Right ventricle myocardium superior (tissue), 1 donor: ENCODE measurements around the gene PLEKHA8. TPM values are rescaled to one million over a fixed set of nuclear protein-coding genes. Genes with fewer than 3 reads are reported as not detected.
"Not testable (repeated sequence)": the region's sequence is repeated elsewhere in the genome, so short reads cannot be mapped to it uniquely, and the experiment has no call there.

Experiments
- ATAC-seq: fragments of 200-7000 bp; cut with Tn5 transposase; one replicate; pipeline ENCODE4 v1.9.1; 2020; ENCODE audit warnings: mild to moderate bottlenecking; ENCODE audit not compliant: poor library complexity
- DNase-seq: peaks from one replicate; pipeline ENCODE4 v3.0.0-alpha.2; 2020
- intact Hi-C: fragments of 100-400 bp; cut with DNase I; formaldehyde crosslinking; loops from one replicate; pipeline ENCODE4 v1.11.2; 2022
- total RNA-seq: library from RNA; stranded (reverse); fragmentation: NEBNext Ultra II Directional; extraction: Animal tissue kit (Norgen Biotek cat#: 25700); gene quantifications from one replicate; pipeline ENCODE4 v1.2.1, GENCODE V29; 2021
- donor health status: DM: no; HTN: yes; CAD: no; lungs with severe emphysema.

PLEKHA8 gene
- total RNA-seq, 1 donor from 2014 or later: 3.9 TPM

DNA sequence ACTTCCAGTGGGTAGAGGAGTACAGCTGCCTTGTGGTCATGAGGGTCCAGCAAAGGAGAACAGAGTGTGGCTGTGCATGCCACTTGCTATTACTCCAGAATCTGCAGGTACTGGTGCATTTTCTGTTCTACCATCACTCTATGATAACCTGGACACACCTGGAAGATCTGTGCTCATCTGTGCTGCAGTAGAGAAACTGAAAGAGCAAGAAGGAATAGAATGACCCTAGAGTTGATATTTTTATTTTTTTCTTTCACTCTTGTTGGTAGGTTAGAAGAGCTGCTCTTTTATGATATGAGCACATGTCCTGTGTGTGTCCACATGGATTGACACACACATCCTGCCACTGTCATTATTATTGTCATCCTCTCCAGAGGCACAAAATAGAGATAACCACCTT, 58.3 kb downstream of the PLEKHA8 start:
- intact Hi-C loops: no loop called here
- DNase-seq (no peak), ATAC-seq (no peak)

DNA sequence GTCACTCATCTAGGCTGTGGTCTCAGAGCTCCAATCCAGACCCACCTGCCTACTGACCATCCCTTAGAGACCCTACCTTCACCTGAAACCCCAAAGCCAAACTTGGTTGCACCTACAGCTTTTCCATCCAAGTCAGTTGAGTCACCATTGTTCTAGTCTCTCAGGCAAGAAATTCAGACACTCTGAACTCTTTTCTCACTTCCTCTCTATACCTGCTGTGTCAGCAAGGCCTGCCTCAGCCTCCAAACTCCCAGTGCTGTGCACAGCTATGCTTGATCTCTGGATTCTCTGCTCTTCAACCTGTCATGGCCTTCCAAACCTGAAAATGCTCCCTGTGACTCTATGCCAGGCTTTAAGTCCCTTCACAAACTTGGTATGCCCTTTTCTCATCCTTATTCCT, 59.2 kb downstream of the PLEKHA8 start:
- no peak for ATAC-seq
- no peak for DNase-seq
- intact Hi-C loops: no loop called here

DNA sequence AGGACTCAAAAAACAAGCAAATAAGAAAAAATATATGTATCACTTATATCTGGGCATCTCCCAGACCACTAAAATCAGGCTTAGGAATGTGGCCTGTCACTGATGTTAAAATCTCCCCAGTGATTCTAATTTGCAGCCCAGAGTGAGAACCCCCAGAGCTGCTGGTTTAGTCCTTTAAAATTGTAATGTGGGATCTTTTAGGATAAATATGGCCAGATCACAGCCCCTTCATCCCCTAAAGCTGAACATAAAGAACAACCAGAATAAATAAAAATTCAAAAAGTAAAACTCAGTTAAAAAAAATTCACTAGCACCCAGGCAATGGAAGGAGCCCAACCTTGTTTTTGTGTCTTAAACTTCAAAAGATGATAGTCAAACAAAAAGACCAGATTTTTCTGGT, 60.1 kb downstream of the PLEKHA8 start:
- intact Hi-C loops: no loop called here
- DNase-seq (no peak), ATAC-seq (no peak)

DNA sequence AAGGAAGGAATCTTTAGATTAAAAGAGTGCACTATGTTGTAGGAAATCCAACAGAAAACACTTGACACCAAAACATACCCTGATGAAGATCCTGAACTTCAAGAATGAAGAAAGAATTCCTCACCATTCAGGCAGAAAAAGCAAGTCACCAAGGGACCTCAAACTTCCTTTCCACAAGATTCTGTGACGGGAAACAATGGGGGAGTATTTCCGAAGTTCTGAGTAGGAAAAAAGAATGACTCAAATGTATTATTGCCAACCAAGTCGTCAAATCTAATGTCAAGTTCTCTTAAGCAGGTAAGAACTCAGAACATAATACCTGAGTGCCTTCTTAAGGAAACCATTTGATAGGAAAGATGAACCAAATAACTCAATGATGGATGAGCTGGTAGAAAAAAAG, 61.9 kb downstream of the PLEKHA8 start:
- ATAC-seq: no peak
- no peak for DNase-seq
- intact Hi-C loops: no loop called here

DNA sequence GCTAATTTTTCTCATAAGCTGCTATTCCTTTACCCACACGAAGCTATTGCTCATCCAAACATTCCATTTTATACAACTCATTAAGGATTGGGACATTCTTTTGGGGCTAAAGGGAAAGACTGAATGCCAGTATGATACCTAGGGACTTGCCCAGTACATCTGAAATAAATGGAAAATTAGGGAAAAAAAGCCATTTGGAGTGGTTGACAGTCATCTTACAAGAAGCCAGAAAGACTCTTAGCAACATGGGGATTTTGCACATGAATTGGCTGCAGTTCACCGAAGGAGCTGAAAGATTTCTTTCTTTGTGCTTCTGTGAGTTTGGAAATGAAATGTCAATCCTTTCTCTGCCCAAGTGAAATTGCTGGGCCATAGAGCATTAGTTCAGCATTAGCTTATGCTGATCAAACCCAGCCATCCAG, 63.3 kb downstream of the PLEKHA8 start:
- DNase-seq (no peak), ATAC-seq (peak; percentile 77)
- intact Hi-C loops: no loop called here

DNA sequence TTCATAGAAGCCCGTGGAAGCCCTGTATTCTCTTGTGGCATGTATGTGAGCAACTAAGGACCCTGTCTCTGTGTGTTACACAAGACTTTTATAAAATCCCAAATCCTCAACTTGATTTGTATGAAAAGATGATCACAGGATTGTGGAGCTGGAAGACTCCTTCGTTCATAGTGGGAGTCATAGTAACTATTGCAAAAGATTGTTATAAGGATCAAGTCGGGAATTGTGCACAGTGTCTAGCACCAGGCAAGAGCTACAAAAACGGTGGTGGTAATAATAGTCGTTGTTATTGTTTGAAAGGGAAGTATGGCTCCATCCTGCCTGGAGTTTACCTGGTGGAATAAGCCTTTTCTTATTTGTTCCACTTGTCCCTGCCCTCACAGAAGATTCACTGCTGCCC, 63.8 kb downstream of the PLEKHA8 start:
- intact Hi-C loops: no loop called here
- DNase-seq (no peak), ATAC-seq (peak; percentile 47)

DNA sequence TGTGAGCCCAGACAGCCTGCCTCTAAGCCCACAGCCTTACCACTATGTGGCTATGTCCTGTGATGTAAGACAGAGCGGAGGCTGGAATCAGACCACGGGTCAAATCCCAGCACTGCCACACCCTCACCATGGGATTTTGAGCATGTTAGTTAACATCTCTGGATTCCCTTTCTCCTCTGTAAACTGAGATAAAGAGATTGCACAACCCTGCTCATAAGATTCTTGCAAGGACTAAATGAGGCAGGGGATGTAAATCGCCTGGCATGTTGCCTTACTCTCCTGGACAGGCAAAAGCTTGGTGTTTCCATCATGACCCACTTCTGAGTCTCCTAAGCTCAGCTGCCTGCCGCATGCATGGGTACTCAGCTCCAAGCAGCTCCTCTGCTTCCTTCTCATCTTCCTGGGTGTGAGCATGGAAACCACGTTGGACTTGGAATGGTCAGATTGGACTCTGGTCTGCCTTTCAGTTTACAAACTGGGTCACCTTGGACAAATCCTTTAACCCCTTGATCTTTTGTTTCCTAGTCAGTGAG, 65.3 kb downstream of the PLEKHA8 start:
- ATAC-seq: peak; percentile 85
- intact Hi-C loops: no loop called here
- DNase-seq: peak; percentile 59

DNA sequence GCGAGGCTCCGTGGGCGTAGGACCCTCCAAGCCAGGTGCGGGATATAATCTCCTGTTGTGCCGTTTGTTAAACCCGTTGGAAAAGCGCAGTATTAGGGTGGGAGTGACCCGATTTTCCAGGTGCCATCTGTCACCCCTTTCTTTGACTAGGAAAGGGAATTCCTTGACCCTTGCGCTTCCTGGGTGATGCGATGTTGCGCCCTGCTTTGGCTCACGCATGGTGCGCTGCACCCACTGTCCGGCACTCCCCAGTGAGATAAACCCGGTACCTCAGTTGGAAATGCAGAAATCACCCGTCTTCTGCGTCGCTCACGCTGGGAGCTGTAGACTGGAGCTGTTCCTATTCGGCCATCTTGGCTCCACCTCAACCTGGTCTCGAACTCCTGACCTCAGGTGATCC, 70.4 kb downstream of the PLEKHA8 start:
- DNase-seq, intact Hi-C loops, ATAC-seq: not testable (repeated sequence)

DNA sequence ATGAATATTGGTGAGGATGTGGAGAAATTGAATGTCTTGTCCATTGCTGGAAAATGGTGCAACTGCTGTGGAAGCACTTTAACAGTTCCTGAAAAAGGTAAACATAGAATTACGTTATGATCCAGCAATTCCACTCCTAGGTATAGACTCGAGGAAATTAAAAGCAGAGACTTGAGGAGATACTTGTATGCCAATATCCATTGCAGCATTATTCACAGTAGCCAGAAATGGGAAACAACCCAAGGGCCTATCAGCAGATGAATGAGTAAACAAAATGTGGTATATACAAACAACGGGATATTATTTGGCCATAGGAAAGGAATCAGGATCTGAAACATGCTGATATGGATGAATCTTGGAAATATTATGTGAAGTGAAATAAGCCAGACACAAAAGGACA, 74.1 kb downstream of the PLEKHA8 start:
- no peak for DNase-seq
- intact Hi-C loops: no loop called here
- no peak for ATAC-seq

DNA sequence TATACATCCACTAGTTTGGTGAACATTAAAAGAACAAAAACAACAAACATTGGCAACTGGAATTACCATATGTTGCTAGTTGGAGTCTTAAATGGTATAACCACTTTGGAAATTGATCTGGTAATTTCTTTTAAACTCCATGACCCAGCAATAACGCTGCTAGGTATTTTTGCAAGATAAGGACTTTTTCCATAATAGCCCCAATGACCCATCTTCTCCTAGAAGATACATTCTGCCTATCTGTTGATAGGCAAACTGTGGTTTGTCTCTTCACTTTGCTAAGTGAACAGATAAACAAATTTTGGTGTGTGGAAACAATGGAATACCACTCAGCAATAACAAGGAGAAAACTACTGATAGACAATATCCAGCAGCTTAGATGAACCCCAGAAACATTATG, 75.9 kb downstream of the PLEKHA8 start:
- intact Hi-C loops: no loop called here

DNA sequence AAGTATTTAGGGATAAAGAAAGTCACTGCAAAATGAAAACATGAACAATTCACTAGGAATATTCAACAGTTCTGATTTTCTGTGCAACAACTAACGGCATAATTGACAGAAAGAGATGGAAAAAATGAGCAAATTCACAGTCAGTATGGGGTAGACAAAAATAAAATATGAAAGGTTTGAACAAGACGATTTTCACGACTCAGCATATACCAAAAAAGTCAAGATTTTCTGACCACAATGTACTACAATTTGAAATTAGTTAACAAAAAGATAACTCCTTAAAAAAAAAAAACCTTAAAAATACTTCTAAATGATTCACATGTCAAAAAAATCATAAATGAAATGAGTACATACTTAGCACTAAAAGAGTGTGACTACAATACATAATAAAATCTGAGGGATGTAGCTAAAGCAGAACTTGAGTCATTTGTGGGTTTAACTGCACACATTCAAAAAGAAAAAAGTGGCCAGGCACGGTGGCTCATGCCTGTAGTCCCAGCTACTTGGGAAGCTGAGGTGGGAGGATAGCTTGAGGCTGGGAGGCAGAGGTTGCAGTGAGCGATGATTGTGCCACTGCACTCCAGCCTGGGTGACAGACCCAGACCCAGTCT, 84.0 kb downstream of the PLEKHA8 start:
- ATAC-seq (no peak), DNase-seq (no peak)
- intact Hi-C loops: no loop called here

More for the DNA sequence above, 75.9 kb downstream of the PLEKHA8 start:
- ATAC-seq: no peak
- DNase-seq: no peak

DNA sequence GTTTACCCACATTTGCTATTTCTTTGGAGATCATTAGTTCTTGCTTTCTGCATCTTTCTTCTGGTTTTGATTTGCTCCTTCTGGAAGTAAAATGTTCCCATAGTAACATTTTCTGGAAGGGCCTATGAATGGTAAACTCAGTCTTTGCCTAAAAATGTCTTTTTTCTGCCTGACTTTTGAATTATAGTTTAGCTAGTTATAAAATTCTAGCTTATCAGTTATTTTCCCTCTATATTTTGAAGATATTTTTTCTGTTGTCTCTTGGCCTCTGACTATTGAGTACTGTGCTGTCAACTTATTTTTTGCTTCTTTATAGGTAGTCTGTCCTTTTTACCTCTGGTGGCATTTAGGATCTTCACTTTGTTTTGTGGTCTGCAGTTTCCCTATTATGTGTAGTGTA, 84.9 kb downstream of the PLEKHA8 start:
- intact Hi-C loops: no loop called here
- ATAC-seq (no peak), DNase-seq (no peak)

DNA sequence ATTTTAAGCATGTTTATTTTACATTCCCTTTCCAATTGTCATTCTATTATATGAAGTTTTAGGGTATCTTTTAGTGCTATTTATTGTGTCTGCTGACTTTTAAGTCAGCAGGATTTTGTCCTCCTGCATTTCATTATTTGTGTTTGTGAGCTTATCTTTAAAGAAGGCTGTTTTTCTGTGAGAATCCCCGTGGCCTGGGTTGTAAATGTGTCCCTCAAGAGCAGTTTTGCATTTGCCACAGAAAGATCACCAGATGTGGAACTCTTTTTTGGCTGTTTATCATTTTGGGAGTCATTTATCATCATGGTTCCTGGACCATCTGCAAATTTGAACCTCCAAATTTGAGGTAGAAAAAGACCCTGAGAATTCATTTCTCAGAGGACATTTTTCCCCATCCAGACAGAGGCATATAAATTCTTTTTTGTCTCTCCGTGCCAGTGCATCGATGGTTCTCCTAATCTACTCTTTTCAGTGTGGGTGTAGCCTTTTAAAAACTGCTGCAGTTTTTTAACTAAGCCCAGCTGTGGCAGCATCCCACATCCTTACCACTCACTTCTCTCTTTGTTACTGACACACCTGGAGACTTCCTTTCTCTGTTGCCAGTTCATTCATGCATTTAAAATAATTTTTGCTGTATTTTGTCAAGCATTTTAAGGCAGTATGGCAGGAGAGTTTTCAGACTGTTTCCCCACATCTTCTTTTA, 86.5 kb downstream of the PLEKHA8 start:
- no peak for DNase-seq
- intact Hi-C loops: no loop called here
- no peak for ATAC-seq

DNA sequence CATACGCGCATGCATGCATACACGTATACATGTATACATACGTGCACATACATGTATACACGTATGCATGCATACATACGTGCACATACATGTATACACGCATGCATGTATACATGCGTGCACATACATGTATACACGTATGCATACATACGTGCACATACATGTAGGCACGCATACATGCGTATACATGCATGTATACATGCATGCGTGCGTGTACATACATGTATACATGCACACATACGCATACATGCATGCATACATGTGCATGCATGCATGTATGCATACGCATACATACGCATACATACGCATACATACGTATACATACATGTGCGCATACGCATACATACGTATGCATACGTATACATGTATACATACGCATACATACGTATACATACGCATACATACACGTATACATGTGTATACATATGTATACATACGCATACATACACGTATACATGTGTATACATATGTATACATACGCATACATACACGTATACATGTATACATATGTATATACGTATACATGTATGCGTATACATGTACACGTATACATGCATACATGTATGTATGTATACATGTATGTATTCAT, 87.6 kb downstream of the PLEKHA8 start:
- ATAC-seq (no peak), DNase-seq (no peak)
- intact Hi-C loops: no loop called here

DNA sequence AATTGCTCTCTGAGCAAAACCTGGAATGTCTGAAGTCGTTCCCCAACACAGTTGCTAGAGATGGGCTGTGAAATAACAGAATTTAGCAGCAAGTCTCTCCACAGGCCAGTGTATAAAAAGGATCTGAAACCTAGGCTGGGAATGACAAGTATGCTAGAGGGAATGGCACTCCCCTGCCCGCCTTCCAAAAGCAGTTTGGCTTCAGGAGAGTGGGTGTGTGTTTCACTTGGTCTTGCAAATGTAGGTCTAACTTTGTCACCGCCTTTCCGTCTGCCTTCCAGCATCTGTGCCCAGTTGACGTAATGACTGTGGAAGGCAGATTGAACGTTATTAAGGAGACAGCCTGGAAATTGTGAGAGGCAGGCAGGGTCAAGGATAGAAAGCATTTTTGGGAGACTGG, 88.6 kb downstream of the PLEKHA8 start:
- peak; percentile 85 for ATAC-seq
- no peak for DNase-seq
- intact Hi-C loops: no loop called here

DNA sequence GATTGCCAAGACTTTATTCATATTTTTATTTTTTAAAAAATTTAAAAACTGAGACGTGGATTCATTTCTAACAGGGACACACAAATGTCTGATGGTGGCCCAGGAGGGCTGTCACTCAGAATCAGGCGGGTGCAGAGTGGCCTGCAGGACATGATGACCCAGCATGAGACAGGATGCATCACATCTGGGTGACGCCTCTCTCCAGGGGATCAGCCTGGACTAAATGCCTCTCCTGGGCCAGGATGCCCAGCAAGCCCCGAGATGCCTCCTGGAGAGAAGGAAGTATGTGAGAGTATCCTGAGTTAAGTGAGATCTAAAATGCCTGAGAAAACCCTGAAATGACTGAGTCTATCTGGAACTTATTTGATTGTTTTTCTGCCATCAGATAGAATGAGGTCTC, 89.7 kb downstream of the PLEKHA8 start:
- ATAC-seq: no peak

DNA sequence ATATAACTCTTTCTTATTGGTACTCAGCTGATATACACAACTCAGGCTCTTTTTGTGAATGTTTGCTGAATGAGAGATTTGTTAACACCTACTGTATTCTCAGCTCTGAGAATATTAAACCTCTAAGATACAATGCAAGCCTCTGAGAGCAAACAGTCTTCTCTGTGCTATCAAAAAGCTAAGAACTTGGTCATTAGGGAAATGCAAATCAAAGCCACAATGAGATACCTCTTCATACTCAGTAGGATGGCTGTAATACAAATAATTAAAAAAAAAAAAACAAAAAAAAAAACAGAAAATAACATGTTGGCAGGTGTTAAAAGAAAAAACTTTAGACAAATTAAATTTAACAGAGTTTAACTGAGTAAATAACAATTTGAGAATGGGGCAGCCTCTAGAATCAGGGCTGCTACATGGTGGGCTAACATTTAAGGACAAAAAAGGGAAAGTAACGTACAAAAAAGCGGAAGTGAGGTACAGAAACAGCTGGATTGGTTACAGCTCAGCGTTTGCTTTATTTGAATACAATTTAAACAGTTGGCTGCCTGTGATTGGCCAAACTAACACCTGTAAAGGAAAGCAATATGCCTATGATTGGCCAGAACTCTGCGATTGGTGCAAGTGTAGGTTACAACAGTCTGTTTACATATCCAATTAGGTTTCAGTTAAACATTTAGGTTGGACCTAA, 91.8 kb downstream of the PLEKHA8 start:
- intact Hi-C loops: no loop called here
- ATAC-seq: no peak
- DNase-seq: no peak

More for the DNA sequence above, 89.7 kb downstream of the PLEKHA8 start:
- DNase-seq: no peak
- intact Hi-C loops: no loop called here

DNA sequence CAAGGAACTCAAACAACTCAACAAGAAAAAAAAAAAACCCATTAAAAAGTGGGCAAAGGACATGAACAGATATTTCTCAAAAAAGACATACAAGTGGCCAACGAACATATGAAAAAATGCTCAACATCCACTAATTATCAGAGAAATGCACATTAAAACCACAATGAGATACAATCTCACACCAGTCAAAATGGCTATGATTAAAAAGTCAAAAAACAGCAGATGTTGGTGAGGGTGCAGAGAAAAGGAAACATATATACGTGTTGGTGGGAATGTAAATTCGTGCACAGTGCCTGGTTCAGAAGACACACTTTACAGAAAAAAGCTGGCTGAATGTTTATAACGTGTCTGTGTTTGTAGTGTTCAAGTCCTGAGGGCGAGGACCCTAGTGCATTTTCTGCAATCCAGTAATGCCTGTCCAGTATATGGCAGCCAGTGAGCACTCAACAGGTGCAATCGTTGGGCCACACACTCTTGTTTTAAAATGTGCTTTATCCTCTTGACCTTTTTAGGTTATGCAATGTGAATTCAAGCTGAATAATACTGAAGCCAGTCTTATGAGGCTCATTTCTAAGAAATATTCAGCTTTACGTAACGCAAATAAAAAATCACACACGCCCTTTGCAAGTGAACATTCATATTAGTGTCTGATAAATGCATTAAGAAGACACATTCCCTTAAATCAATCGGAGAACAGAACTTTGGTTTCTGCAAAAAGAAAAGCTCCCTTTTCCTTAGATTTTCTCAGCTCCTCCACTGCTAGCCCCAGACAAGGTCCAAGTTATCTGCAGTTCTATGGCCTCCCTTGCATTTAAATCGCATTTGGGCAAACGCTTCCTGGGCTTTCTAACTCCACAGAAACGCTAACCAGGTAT, 105.8 kb downstream of the PLEKHA8 start:
- intact Hi-C loops: no loop called here
- no peak for ATAC-seq
- no peak for DNase-seq
